ENCODE results near the gene ANAPC13.
A peak's percentile ranks its signal among the peaks of the same experiment; 100 is the strongest.

Gene ANAPC13

GRCh38 chr3:134527538-134528186 is 41.9 kb upstream of the ANAPC13 start:
- H3K9me3 ChIP-seq (ENCODE audit: insufficient read depth, low read depth, low read length), result peaks cover 36% of the 10 kb centered on the region
- no peaks in the 10 kb centered on the region for H4K20me1 ChIP-seq (ENCODE audit: insufficient read depth, low read length, poor library complexity, severe bottlenecking)
- H2AFZ ChIP-seq (ENCODE audit: low read length), result no peak overlapping the region
- no peak overlapping the region for H3K4me3 ChIP-seq (ENCODE audit: low read length, poor library complexity, severe bottlenecking)
- H3K4me2 ChIP-seq (ENCODE audit: low read depth, low read length, poor library complexity, severe bottlenecking), result no peak overlapping the region
- H3K27me3 ChIP-seq (ENCODE audit: insufficient read depth, low read length, poor library complexity, severe bottlenecking), result no peaks in the 10 kb centered on the region
- peaks cover 12% of the 10 kb centered on the region for H3K36me3 ChIP-seq (ENCODE audit: insufficient read depth, low read length)
- peaks cover 70% of the 10 kb centered on the region; the same call in 1 of the 2 replicates for H3K79me2 ChIP-seq (ENCODE audit: insufficient read depth, low read length)
- H3K9ac ChIP-seq (ENCODE audit: low read depth, low read length, poor library complexity, severe bottlenecking), result no peak overlapping the region
- H3F3A ChIP-seq (ENCODE audit: low read depth), result no peaks in the 10 kb centered on the region
- no peaks in the 10 kb centered on the region for H3K9me2 ChIP-seq (replicated peaks; ENCODE audit: low read depth, low read length)
- TF ChIP-seq EZH2phosphoT487 (IDR thresholded peaks at IDR 0.05; ENCODE audit: borderline replicate concordance), result no peak
- TF ChIP-seq CTCF (conservative IDR thresholded peaks at IDR 0.05; ENCODE audit: low read length), result no peak
- no peaks in the 10 kb centered on the region for H3K4me1 ChIP-seq (ENCODE audit: insufficient read depth, low read length, poor library complexity, severe bottlenecking)

GRCh38 chr3:134527037-134527436 is 41.3 kb upstream of the ANAPC13 start:
- no peaks in the 10 kb centered on the region for H3K9me2 ChIP-seq (replicated peaks; ENCODE audit: low read depth, low read length)
- H3K4me3 ChIP-seq (ENCODE audit: low read length, poor library complexity, severe bottlenecking), result no peak overlapping the region
- H3K4me2 ChIP-seq (ENCODE audit: low read depth, low read length, poor library complexity, severe bottlenecking), result no peak overlapping the region
- no peaks in the 10 kb centered on the region for H3K27me3 ChIP-seq (ENCODE audit: insufficient read depth, low read length, poor library complexity, severe bottlenecking)
- H3K79me2 ChIP-seq (ENCODE audit: insufficient read depth, low read length), result peaks cover 73% of the 10 kb centered on the region; the same call in 1 of the 2 replicates
- no peaks in the 10 kb centered on the region for H3F3A ChIP-seq (ENCODE audit: low read depth)
- no peak overlapping the region for H2AFZ ChIP-seq (ENCODE audit: low read length)
- peaks cover 14% of the 10 kb centered on the region for H3K36me3 ChIP-seq (ENCODE audit: insufficient read depth, low read length)
- H3K9me3 ChIP-seq (ENCODE audit: insufficient read depth, low read depth, low read length), result peaks cover 38% of the 10 kb centered on the region
- H4K20me1 ChIP-seq (ENCODE audit: insufficient read depth, low read length, poor library complexity, severe bottlenecking), result no peaks in the 10 kb centered on the region
- TF ChIP-seq CTCF (conservative IDR thresholded peaks at IDR 0.05; ENCODE audit: low read length), result peak; percentile 57
- TF ChIP-seq EZH2phosphoT487 (IDR thresholded peaks at IDR 0.05; ENCODE audit: borderline replicate concordance), result no peak
- no peaks in the 10 kb centered on the region for H3K4me1 ChIP-seq (ENCODE audit: insufficient read depth, low read length, poor library complexity, severe bottlenecking)
- H3K9ac ChIP-seq (ENCODE audit: low read depth, low read length, poor library complexity, severe bottlenecking), result no peak overlapping the region

GRCh38 chr3:134526319-134526718 is 40.5 kb upstream of the ANAPC13 start:
- no peak for TF ChIP-seq CTCF (conservative IDR thresholded peaks at IDR 0.05; ENCODE audit: low read length)
- no peak for TF ChIP-seq EZH2phosphoT487 (IDR thresholded peaks at IDR 0.05; ENCODE audit: borderline replicate concordance)
- Histone ChIP-seq H3F3A (ENCODE audit: low read depth) (no peaks in the 10 kb centered on the region), H3K9me2 (replicated peaks; ENCODE audit: low read depth, low read length) (no peaks in the 10 kb centered on the region), H3K9ac (ENCODE audit: low read depth, low read length, poor library complexity, severe bottlenecking) (no peak overlapping the region), H3K4me3 (ENCODE audit: low read length, poor library complexity, severe bottlenecking) (no peak overlapping the region), H4K20me1 (ENCODE audit: insufficient read depth, low read length, poor library complexity, severe bottlenecking) (no peaks in the 10 kb centered on the region), H3K9me3 (ENCODE audit: insufficient read depth, low read depth, low read length) (peaks cover 38% of the 10 kb centered on the region), H3K27me3 (ENCODE audit: insufficient read depth, low read length, poor library complexity, severe bottlenecking) (no peaks in the 10 kb centered on the region), H3K4me1 (ENCODE audit: insufficient read depth, low read length, poor library complexity, severe bottlenecking) (no peaks in the 10 kb centered on the region), H3K36me3 (ENCODE audit: insufficient read depth, low read length) (peaks cover 18% of the 10 kb centered on the region), H3K79me2 (ENCODE audit: insufficient read depth, low read length) (peaks cover 72% of the 10 kb centered on the region; the same call in 1 of the 2 replicates), H3K4me2 (ENCODE audit: low read depth, low read length, poor library complexity, severe bottlenecking) (no peak overlapping the region), H2AFZ (ENCODE audit: low read length) (no peak overlapping the region)
